Small intestine (tissue), 7 donors: ENCODE data around the gene AKAP11. TPM values are rescaled to one million over a fixed set of nuclear protein-coding genes. Genes with fewer than 3 reads are reported as not detected.

Experiments
- DNase-seq, 2 donors: peaks; one replicate each; pipeline versions ENCODE4 v3.0.0 to v3.0.0-alpha.2; 2013
- FAIRE-seq: peaks from 2 replicates; lab custom pipeline; 2012; peaks lifted over from hg19 to GRCh38; lab: Jason Lieb, UNC
- H3K27ac ChIP-seq, 3 donors: one replicate each; pipeline ENCODE4 v1.5.1; 2013; ENCODE audit warnings: low read length in 2 of 3, mild to moderate bottlenecking in 2 of 3, control low read depth in 1 of 3, inconsistent platforms in 1 of 3, low read depth in 1 of 3, moderate library complexity in 1 of 3
- H3K27me3 ChIP-seq, 3 donors: one replicate each; pipeline ENCODE4 v1.6.1; 2013; ENCODE audit warnings: low read length in 3 of 3, inconsistent platforms in 1 of 3; ENCODE audit not compliant: control insufficient read depth in 3 of 3, insufficient read depth in 3 of 3
- H3K36me3 ChIP-seq, 3 donors: one replicate each; pipeline ENCODE4 v1.6.1; 2013; ENCODE audit warnings: low read length in 3 of 3, inconsistent platforms in 1 of 3, low read depth in 1 of 3, mild to moderate bottlenecking in 1 of 3, moderate library complexity in 1 of 3; ENCODE audit not compliant: control insufficient read depth in 3 of 3, insufficient read depth in 2 of 3
- H3K4me1 ChIP-seq, 3 donors: one replicate each; pipeline ENCODE4 v1.6.1; 2013; ENCODE audit warnings: low read length in 2 of 3, inconsistent platforms in 1 of 3, low read depth in 1 of 3, mild to moderate bottlenecking in 1 of 3, moderate library complexity in 1 of 3; ENCODE audit not compliant: control insufficient read depth in 3 of 3, insufficient read depth in 2 of 3
- H3K4me3 ChIP-seq, 3 donors: one replicate each; pipeline ENCODE4 v1.5.1; 2013; ENCODE audit warnings: low read length in 3 of 3, control low read depth in 1 of 3, inconsistent platforms in 1 of 3, low read depth in 1 of 3, mild to moderate bottlenecking in 1 of 3, moderate library complexity in 1 of 3
- H3K9me3 ChIP-seq, 2 donors: one replicate each; pipeline ENCODE4 v1.6.1; 2013; ENCODE audit warnings: low read depth in 1 of 2, low read length in 1 of 2; ENCODE audit not compliant: control insufficient read depth in 2 of 2, insufficient read depth in 1 of 2
- WGBS, 3 donors: extraction: QIAGEN DNeasy Blood & Tissue Kit; methylation state at CpG; one replicate each; pipeline ENCODE4 v1.1.7; 2013; 5-methylcytosine and 5-hydroxymethylcytosine counted together
- polyA plus RNA-seq, 4 donors: library from polyadenylated mRNA; stranded (reverse) in 3 of 4; unstranded in 1 of 4; fragments of 200-250 nt in 3 of 4; fragments of 120-200 nt in 1 of 4; gene quantifications; one replicate each; pipeline versions ENCODE4 v1.2.1 to v1.2.3, GENCODE V29; 2013
- donor health status: healthy with polysubstance abuse.
- donor health status: control.
- donor health status: control.
- donor health status: Bipolar disorder and iron deficiency.
- donor health status: healthy.

The AKAP11 gene
- polyA plus RNA-seq, 4 donors = 2.4 to 26.4 (median 4.9) TPM

GRCh38 chr13:42331009-42331408 lies 59.1 kb downstream of the AKAP11 start:
- FAIRE-seq (no peak), DNase-seq (no peak)
- Histone ChIP-seq H3K4me3 (no peak overlapping the region), H3K4me1 (peaks cover 0 to 4% (median 0%) of the 10 kb centered on the region in 3 donors), H3K27ac (no peak overlapping the region), H3K36me3 (no peaks in the 10 kb centered on the region), H3K9me3 (no peaks in the 10 kb centered on the region), H3K27me3 (no peaks in the 10 kb centered on the region)

GRCh38 chr13:42333613-42334328 lies 61.8 kb downstream of the AKAP11 start:
- Histone ChIP-seq H3K4me1 (no peaks in the 10 kb centered on the region), H3K27me3 (no peaks in the 10 kb centered on the region), H3K27ac (no peak overlapping the region), H3K4me3 (no peak overlapping the region), H3K9me3 (no peaks in the 10 kb centered on the region), H3K36me3 (no peaks in the 10 kb centered on the region)
- FAIRE-seq (no peak), DNase-seq (peak; percentile 13 to 26)
- WGBS, 3 donors = 76 to 81% (median 78%) methylated on average over 12 of the region's 12 CpGs

- no peak for FAIRE-seq
- H3K36me3 ChIP-seq = no peaks in the 10 kb centered on the region
- no peak overlapping the region for H3K4me3 ChIP-seq
- no peaks in the 10 kb centered on the region for H3K27me3 ChIP-seq
- H3K9me3 ChIP-seq = no peaks in the 10 kb centered on the region
- 41 to 48% (median 45%) methylated on average over 6 of the region's 6 CpGs for WGBS, 3 donors
- DNase-seq = peak in 1 of 2 donors; percentile 17
- no peaks in the 10 kb centered on the region for H3K4me1 ChIP-seq
- H3K27ac ChIP-seq = no peak overlapping the region
Measured at GRCh38 chr13:42334329-42334706, 62.4 kb downstream of the AKAP11 start.

GRCh38 chr13:42337808-42338600 lies 66.1 kb downstream of the AKAP11 start:
- no peak overlapping the region for H3K4me3 ChIP-seq
- no peak for DNase-seq

GRCh38 chr13:42345367-42345766 lies 73.4 kb downstream of the AKAP11 start:
- no peaks in the 10 kb centered on the region for H3K9me3 ChIP-seq
- no peak overlapping the region for H3K4me3 ChIP-seq
- H3K36me3 ChIP-seq = no peaks in the 10 kb centered on the region
- H3K27me3 ChIP-seq = peaks cover 0 to 3% (median 0%) of the 10 kb centered on the region in 3 donors
- no peak overlapping the region for H3K27ac ChIP-seq
- no peak for FAIRE-seq
- 77 to 87% (median 87%) methylated on average over 3 of the region's 3 CpGs for WGBS, 3 donors
- no peaks in the 10 kb centered on the region for H3K4me1 ChIP-seq
- DNase-seq = no peak

More at GRCh38 chr13:42337808-42338600, 66.1 kb downstream of the AKAP11 start:
- Histone ChIP-seq H3K27me3 (no peaks in the 10 kb centered on the region), H3K9me3 (no peaks in the 10 kb centered on the region), H3K4me1 (no peaks in the 10 kb centered on the region), H3K36me3 (no peaks in the 10 kb centered on the region), H3K27ac (no peak overlapping the region)
- WGBS, 3 donors = 85 to 92% (median 87%) methylated on average over 7 of the region's 7 CpGs
- FAIRE-seq = no peak

GRCh38 chr13:42348576-42348975 lies 76.6 kb downstream of the AKAP11 start:
- Histone ChIP-seq H3K4me3 (no peak overlapping the region), H3K27ac (no peak overlapping the region), H3K4me1 (no peaks in the 10 kb centered on the region), H3K36me3 (no peaks in the 10 kb centered on the region), H3K9me3 (no peaks in the 10 kb centered on the region), H3K27me3 (peaks cover 0 to 3% (median 0%) of the 10 kb centered on the region in 3 donors)
- FAIRE-seq (no peak), DNase-seq (no peak)
- WGBS, 3 donors = 39 to 69% (median 59%) methylated on average over 4 of the region's 4 CpGs

GRCh38 chr13:42350141-42350540 lies 78.2 kb downstream of the AKAP11 start:
- no peak for DNase-seq
- H3K4me1 ChIP-seq = no peaks in the 10 kb centered on the region
- H3K36me3 ChIP-seq = no peaks in the 10 kb centered on the region
- no peaks in the 10 kb centered on the region for H3K9me3 ChIP-seq
- FAIRE-seq = no peak
- no peaks in the 10 kb centered on the region for H3K27me3 ChIP-seq
- no peak overlapping the region for H3K27ac ChIP-seq
- H3K4me3 ChIP-seq = no peak overlapping the region
- 60 to 73% (median 72%) methylated on average over 4 of the region's 4 CpGs for WGBS, 3 donors

- Histone ChIP-seq H3K4me3 (no peak overlapping the region), H3K36me3 (no peaks in the 10 kb centered on the region), H3K27me3 (no peaks in the 10 kb centered on the region), H3K27ac (no peak overlapping the region), H3K4me1 (no peaks in the 10 kb centered on the region), H3K9me3 (no peaks in the 10 kb centered on the region)
- FAIRE-seq (no peak), DNase-seq (peak; percentile 5 to 22)
- 25 to 36% (median 27%) methylated on average over 6 of the region's 6 CpGs for WGBS, 3 donors
Measured at GRCh38 chr13:42354241-42355091, 82.5 kb downstream of the AKAP11 start.
